GM19452 (cell line): ENCODE results near the gene FARS2.
A peak's percentile ranks its signal among the peaks of the same experiment; 100 is the strongest.

Experiments
- ATAC-seq: cut with Tn5 transposase; IDR thresholded peaks from one replicate; pipeline ENCODE4 v1.9.1; 2021; ENCODE audit not compliant: unreplicated experiment

The FARS2 gene

GRCh38 chr6:5285081-5285480, 23.8 kb downstream of the FARS2 start:
- ATAC-seq: no peak

DNA sequence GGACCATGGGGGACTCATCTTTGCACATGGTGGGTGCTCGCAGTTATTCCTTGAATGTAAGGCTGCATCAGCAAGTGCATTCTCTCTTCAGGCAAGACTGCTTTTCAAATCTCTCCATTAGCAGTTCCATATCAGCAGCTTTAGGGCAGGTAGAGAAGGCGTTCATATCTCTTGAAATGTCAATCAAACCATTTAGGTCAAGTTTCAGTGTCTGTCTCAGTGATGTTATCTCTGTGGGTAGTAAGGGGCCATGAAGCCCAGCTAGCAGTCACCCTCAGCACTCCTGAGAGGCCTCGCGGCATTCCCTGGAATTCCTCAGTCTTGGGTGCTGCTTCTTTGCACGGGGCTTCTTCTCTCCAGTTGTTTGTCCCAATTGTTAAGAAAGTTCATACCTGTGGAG, 24.2 kb downstream of the FARS2 start:
- ATAC-seq: no peak

DNA sequence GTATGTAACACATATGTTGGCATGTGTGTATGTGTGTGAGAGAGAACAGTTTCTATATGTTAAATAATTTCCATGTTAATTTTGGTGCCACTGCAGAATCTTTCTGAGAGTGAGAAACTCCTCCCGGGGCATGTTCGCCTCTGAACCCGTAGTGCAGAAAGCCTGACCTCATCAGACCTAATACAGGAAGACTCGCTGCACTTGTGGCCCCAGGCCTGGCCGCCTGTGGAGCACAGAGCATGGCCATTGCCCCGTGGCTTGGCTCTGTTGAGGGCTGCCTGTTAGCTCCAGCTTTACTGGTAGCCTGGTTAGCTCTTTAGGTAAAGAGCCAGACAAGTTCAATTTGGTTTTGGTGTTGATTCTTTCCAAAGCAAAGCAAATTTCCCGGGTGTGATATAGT, 25.5 kb downstream of the FARS2 start:
- peak; percentile 82 for ATAC-seq

DNA sequence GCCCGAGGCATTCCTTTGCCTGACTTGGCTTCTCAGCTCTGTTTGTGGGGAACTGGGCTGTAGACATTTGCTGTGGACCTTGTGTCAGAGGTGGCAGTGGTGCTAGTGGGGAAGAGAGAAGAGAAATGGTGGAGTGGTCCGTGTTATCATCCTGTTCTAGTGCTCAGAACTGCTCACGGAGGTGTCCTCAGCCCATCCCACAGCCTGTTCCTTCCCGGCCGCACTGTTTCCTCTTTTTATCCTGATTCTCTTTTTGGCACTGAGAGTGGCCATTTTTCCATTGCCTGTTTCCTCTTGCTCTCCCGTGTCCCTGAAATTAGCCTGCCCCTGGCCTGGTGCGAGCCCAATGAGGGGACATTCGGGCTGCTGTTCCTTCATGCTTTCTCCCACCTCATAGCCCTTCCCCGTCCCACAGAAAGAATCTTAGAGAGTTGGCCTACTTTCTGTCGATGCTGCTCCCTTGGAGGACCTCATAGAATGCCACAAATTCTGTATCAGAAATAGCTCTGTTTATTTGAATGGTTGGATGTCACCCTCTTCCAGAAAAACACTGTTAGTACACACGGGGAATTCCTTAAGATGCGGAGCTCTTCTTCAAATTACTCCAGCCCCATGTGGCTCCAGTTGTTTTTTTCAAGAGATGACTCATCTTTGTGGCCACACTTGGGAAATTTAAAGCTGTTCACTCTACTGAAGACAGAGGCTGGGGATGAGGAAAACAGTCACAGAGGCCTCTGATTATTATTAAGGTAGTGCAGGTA, 26.1 kb downstream of the FARS2 start:
- peak; percentile 6 for ATAC-seq

DNA sequence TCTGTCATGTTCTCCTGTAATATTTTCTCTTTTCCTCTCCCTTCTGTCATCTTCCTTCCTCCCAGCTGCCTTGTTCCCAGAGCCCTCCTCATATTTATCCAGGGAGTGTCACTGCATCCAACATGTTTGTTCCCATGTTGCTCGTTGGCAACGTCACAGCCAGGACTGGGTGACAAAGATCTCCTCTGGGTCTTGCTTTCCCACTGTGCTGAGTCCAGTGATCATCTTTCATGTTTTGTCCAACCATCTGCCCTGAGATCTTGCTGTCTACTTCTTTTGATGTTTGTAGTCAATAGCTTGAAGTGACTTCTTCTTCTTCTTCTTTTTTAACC, 26.6 kb downstream of the FARS2 start:
- ATAC-seq: no peak

- ATAC-seq: no peak
These were observed 28.8 kb downstream of the FARS2 start for GRCh38 chr6:5290097-5290496.

GRCh38 chr6:5290500-5290899, 29.2 kb downstream of the FARS2 start:
- ATAC-seq: no peak

DNA sequence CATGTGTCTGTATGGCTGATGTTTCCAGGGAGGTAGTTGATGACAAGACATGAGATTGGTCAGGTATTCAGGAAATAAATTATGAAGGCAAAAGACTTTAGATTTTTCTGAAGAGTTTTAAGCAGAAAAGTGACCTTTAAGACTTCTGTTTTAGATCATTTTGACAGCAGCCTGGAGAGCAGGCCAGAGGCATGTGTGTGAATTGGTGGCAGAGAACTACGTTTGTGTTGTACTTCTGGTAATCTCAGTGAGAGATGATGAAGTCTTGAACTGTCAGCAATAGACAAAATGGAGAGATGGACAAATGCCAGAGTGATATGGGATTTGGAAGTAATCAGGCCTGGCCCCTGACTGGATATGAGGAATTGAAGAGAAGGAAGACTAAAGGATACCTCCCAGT, 30.8 kb downstream of the FARS2 start:
- ATAC-seq: no peak

- ATAC-seq: no peak
These were observed 32.4 kb downstream of the FARS2 start for GRCh38 chr6:5293692-5294091.

- no peak for ATAC-seq
These were observed 33.3 kb downstream of the FARS2 start for GRCh38 chr6:5294392-5295211.

GRCh38 chr6:5295623-5296022, 34.3 kb downstream of the FARS2 start:
- no peak for ATAC-seq

- no peak for ATAC-seq
These were observed 39.0 kb downstream of the FARS2 start for GRCh38 chr6:5300206-5300764.

- ATAC-seq: peak; percentile 90
These were observed 41.1 kb downstream of the FARS2 start for GRCh38 chr6:5302220-5302946.

DNA sequence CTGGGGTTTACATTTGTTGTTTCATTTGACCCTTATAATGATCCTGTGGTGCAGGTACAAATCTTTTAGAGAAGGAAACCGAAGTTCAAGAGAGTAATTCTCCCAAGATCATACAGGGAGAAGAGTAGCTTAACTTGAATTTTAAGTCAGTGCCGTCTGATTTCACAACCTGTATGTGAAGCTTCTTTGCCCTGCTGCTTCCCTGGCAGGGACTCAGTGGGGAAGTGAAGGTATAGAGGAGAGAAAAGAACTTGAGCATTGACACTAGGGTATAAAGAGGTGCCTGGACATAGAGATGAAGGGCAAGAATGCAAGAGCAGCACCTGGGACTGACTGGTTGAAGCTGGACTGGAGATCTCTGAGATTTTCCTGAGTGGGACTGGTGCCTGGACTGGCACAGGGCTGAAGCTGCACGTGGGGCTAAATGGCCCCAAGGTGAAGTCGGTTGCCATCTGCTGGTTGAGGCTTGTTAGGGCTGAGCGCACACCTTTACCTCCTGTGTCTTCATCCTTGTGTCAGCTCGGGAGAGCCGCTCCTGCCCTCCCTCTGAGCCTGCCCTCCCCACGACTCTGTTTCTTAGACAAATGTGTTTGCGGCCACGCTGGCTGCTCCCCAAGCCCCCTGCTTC, 41.8 kb downstream of the FARS2 start:
- peak; percentile 65 for ATAC-seq

DNA sequence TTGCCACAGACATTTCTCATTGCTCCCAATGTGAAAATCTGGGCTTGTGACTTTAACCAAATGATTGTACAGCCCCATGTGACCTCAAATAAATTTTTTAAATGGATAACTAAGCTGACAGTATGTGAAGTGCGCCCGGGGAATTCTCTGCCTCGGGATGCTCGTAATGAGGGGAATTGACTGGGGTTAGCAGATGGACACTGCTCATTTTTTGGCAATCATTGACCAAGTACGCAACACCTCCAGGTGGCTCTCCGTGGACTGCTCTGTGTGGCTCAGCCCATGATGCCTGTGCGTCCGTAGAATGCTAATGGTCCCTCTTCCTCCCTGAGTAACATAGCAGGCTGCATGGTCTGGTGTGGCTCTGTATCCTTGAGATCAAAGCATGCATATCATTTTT, 42.4 kb downstream of the FARS2 start:
- no peak for ATAC-seq

- ATAC-seq: no peak
These were observed 44.8 kb downstream of the FARS2 start for GRCh38 chr6:5305968-5306626.

- ATAC-seq: no peak
These were observed 45.7 kb downstream of the FARS2 start for GRCh38 chr6:5307058-5307457.

- no peak for ATAC-seq
These were observed 46.8 kb downstream of the FARS2 start for GRCh38 chr6:5308066-5308465.

DNA sequence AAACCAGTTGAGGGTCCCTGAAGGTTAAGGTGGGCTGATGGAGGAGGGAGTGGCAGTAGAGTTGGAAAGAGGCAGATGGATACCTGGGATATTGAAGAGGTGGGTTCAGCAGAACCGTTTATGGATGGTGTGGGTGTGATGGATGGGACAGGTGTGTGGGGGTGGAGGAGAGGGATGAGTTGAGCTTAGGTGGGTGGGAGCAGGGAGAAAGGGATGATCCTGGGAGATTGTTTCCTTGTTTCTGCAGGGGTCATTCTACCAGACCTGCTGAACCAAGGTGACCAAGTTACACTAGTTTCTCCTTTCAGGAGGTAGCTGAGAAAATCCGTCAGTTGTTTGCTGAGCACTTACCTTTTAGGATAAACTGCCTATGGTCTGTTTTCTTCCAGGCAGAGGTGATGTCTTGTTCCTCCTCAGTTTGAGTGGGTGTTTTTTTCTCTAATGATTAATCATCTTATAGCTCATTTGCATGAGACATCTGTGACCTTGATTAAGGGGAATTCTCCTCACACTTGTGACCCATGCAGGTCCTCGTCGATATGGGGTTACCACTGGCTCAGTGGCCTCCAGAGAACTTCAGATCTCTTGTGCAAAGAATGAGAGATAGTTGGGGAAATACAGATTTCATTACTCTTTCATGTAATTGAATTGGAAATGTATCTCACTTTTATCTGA, 53.0 kb downstream of the FARS2 start:
- peak; percentile 78 for ATAC-seq

DNA sequence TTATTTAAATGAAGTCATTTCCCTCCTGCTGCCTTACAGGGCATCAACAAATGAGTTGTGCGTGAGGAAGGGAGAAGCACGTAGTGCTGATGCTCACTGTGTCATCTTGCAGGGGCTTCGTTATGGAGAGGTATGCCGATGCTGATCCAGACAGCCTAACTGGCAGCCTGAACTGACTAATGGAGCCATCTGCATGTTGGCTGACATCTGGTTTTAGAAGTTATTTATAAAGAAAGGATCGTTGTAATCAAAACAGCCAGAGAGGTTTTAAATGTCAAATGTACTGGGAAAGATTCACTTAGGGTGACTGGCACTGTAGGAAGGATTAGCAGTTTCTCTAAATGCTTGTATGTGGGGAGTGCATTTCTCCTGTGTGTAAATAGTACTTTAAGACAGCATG, 54.6 kb downstream of the FARS2 start:
- ATAC-seq: no peak
